Measurements from ENCODE around the gene NUDT9.
"Not testable (repeated sequence)": the region's sequence is repeated elsewhere in the genome, so short reads cannot be mapped to it uniquely, and the experiment has no call there.

Gene NUDT9

GRCh38 chr4:87422104-87423052, at the start of gene NUDT9:
NUDT9 (plus strand) TSS chr4:87422573; CDS start chr4:87422906, 333 bp downstream.
- Mint-ChIP-seq H3K27ac (ENCODE audit: low read depth) (peak within 1 kb of the TSS; percentile 98), H3K4me1 (peaks cover 26% of the 10 kb centered on the region), H3K27me3 (no peaks in the 10 kb centered on the region), H3K4me3 (peak within 1 kb of the TSS; percentile 97), H3K9me3 (no peaks in the 10 kb centered on the region), H3K36me3 (ENCODE audit: insufficient read depth) (peaks cover 13% of the 10 kb centered on the region)
- DNase-seq (ENCODE audit: low spot score in 2 of 2) (peak; percentile 80 to 83), ATAC-seq (replicated peaks; ENCODE audit: extremely low read depth, poor library complexity, severe bottlenecking) (peak; percentile 89)

DNA sequence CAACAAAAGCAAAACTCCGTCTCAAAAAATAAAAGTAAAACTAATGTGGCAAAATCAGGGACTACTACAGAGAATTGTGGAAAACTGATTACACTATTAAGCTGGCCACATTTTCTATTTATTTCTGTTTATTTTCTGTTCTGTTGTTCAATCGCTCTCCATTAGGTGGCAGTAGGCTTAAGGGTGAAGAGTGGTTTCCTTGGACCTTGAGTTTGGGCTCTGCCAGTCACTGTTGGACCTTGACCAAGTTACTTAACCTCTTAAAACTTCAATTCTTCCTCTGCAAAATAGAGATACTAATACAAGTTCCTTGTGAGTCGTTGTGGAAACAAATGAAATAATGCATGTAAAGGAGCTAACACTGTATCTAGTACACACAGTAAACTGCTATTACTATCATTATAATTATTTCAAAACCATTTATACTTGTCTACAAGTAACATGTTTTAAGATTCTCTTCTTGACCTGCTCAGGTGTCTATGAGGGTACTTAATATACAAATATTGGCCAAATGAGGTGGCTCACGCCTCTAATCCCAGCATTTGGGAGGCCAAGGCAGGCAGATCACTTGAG, 46.6 kb upstream of the NUDT9 start:
- ATAC-seq (replicated peaks; ENCODE audit: extremely low read depth, poor library complexity, severe bottlenecking) (no peak), DNase-seq (ENCODE audit: low spot score in 2 of 2) (no peak)
- H3K27me3 Mint-ChIP-seq, result no peaks in the 10 kb centered on the region
- no peaks in the 10 kb centered on the region for H3K4me1 Mint-ChIP-seq
- H3K9me3 Mint-ChIP-seq, result no peaks in the 10 kb centered on the region
- H3K27ac Mint-ChIP-seq (ENCODE audit: low read depth), result no peak overlapping the region
- H3K36me3 Mint-ChIP-seq (ENCODE audit: insufficient read depth), result peaks cover 35% of the 10 kb centered on the region
- no peak overlapping the region for H3K4me3 Mint-ChIP-seq

DNA sequence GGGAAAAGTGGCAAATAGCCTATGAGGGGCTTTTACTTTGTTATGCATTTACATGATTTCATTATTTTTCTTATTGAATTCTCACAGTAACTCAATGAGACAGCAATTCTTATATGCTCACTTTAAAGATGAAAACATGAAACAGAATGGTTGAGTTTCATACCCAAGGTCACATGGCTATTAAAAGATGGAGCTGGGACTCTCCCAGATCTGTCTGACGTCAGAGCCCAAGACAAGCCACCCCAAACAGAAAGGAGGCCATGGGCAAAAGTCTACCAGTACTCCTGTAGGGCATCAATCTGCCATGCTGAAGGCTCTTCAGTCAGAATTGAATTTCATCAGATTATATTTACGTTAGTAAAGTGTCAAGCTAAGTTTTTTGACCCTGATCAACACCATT, 44.6 kb upstream of the NUDT9 start:
- ATAC-seq (replicated peaks; ENCODE audit: extremely low read depth, poor library complexity, severe bottlenecking) (no peak), DNase-seq (ENCODE audit: low spot score in 2 of 2) (no peak)
- no peaks in the 10 kb centered on the region for H3K9me3 Mint-ChIP-seq
- peaks cover 2% of the 10 kb centered on the region for H3K4me1 Mint-ChIP-seq
- H3K27me3 Mint-ChIP-seq, result no peaks in the 10 kb centered on the region
- H3K36me3 Mint-ChIP-seq (ENCODE audit: insufficient read depth), result peaks cover 32% of the 10 kb centered on the region
- peak overlapping the region; percentile 38 for H3K27ac Mint-ChIP-seq (ENCODE audit: low read depth)
- H3K4me3 Mint-ChIP-seq, result no peak overlapping the region

DNA sequence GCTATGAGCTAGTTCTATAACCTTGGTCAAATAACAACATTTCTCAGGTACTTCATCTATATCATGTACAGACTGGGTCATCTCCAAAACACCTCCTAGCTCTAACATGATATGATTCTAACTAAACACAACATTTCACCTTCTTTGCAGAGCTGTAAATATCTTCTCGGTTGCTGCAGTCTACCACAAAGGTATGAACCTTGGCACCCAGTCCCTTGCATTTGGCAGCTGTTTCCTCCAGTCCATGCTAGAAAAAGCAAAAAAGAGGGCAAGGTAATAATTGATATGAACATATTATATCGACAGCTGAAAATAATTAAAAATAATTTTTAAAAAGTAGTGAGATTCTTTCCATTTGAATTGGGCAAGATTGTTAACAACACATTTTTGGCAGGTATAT, 40.3 kb upstream of the NUDT9 start:
- ATAC-seq (replicated peaks; ENCODE audit: extremely low read depth, poor library complexity, severe bottlenecking), result no peak
- H3K4me3 Mint-ChIP-seq, result no peak overlapping the region
- peaks cover 36% of the 10 kb centered on the region for H3K4me1 Mint-ChIP-seq
- peaks cover 21% of the 10 kb centered on the region for H3K36me3 Mint-ChIP-seq (ENCODE audit: insufficient read depth)
- no peak for DNase-seq (ENCODE audit: low spot score in 2 of 2)
- H3K9me3 Mint-ChIP-seq, result no peaks in the 10 kb centered on the region
- H3K27me3 Mint-ChIP-seq, result no peaks in the 10 kb centered on the region
- H3K27ac Mint-ChIP-seq (ENCODE audit: low read depth), result no peak overlapping the region

DNA sequence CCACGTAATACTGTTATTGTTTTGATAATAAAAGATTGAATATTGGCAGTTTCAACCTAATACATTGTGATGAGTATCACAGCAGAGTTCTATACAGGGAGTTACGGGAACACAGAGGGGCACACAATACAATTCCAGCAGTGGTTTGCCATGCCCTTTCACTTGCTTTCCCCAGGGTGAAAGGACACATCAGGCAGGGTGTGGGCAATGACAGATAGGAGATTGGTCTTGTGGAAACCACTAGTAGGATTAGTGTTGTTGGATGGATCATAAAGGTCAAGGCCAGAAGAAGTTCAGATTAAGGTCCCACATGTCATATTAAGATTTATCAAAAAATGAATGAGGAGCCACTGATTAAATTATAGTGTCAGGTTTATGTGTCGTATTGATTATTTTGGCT, 39.4 kb upstream of the NUDT9 start:
- no peak for DNase-seq (ENCODE audit: low spot score in 2 of 2)
- Mint-ChIP-seq H3K27ac (ENCODE audit: low read depth) (peak overlapping the region; percentile 2), H3K4me1 (peaks cover 44% of the 10 kb centered on the region), H3K9me3 (no peaks in the 10 kb centered on the region), H3K36me3 (ENCODE audit: insufficient read depth) (peaks cover 19% of the 10 kb centered on the region), H3K27me3 (no peaks in the 10 kb centered on the region), H3K4me3 (no peak overlapping the region)
- ATAC-seq (replicated peaks; ENCODE audit: extremely low read depth, poor library complexity, severe bottlenecking), result no peak

DNA sequence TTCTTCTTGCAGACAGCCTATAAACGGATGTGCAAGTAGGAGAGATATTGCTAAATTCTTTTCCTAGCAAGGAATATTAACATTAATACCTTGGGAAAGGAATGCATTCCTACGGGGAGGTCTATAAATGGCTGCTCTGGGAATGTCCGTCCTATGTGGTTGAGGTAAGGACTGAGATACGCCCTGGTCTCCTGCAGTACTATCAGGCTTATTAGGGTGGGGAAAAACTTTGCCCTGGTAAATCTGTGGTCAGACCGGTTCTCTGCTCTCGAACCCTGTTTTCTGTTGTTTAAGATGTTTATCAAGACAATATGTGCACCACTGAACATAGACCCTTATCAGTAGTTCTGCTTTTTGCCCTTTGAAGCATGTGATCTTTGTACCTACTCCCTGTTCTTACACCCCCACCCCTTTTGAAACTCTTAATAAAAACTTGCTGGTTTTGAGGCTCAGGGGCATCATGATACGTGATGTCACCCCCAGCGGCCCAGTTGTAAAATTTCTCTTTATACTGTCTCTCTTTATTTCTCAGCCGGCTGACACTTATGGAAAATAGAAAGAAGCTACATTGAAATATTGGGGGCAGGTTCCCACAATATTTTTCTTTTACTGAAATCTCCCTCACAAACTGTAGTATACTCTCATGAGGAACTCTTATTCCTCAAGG, 37.8 kb upstream of the NUDT9 start:
- not testable (repeated sequence) for DNase-seq (ENCODE audit: low spot score in 2 of 2); H3K27me3 Mint-ChIP-seq; H3K9me3 Mint-ChIP-seq; H3K4me3 Mint-ChIP-seq; ATAC-seq (replicated peaks; ENCODE audit: extremely low read depth, poor library complexity, severe bottlenecking)
- Mint-ChIP-seq H3K27ac (ENCODE audit: low read depth) (peak overlapping the region; percentile 20), H3K4me1 (peaks cover 58% of the 10 kb centered on the region), H3K36me3 (ENCODE audit: insufficient read depth) (peaks cover 16% of the 10 kb centered on the region)

DNA sequence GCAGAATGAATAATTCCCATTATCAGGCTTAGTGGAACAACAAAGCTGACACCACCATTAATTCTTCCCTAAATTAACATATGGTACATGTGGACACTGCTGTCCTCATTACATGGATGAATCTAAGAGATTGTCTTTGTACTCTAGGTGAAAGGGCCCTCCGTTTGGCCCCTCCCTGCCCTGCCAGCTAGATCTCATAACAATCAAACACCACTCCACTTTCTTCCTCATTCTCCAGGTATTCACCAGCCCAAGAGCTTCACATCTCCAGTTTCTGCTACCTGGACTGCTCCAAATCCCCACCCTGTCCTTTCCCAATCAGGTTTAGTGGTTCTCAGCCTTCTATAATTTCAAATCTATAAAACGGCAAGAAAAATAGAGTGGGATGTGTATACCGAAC, 35.1 kb upstream of the NUDT9 start:
- no peaks in the 10 kb centered on the region for H3K27me3 Mint-ChIP-seq
- peaks cover 62% of the 10 kb centered on the region for H3K4me1 Mint-ChIP-seq
- peak overlapping the region; percentile 92 for H3K4me3 Mint-ChIP-seq
- H3K9me3 Mint-ChIP-seq, result no peaks in the 10 kb centered on the region
- DNase-seq (ENCODE audit: low spot score in 2 of 2) (no peak), ATAC-seq (replicated peaks; ENCODE audit: extremely low read depth, poor library complexity, severe bottlenecking) (no peak)
- H3K36me3 Mint-ChIP-seq (ENCODE audit: insufficient read depth), result peaks cover 1% of the 10 kb centered on the region
- H3K27ac Mint-ChIP-seq (ENCODE audit: low read depth), result no peak overlapping the region

- Mint-ChIP-seq H3K36me3 (ENCODE audit: insufficient read depth) (peaks cover 1% of the 10 kb centered on the region), H3K27me3 (no peaks in the 10 kb centered on the region), H3K4me1 (peaks cover 49% of the 10 kb centered on the region), H3K4me3 (peak overlapping the region; percentile 92), H3K9me3 (no peaks in the 10 kb centered on the region), H3K27ac (ENCODE audit: low read depth) (peak overlapping the region; percentile 26)
- ATAC-seq (replicated peaks; ENCODE audit: extremely low read depth, poor library complexity, severe bottlenecking) (no peak), DNase-seq (ENCODE audit: low spot score in 2 of 2) (no peak)
These were observed 33.5 kb upstream of the NUDT9 start for GRCh38 chr4:87388901-87389300.

DNA sequence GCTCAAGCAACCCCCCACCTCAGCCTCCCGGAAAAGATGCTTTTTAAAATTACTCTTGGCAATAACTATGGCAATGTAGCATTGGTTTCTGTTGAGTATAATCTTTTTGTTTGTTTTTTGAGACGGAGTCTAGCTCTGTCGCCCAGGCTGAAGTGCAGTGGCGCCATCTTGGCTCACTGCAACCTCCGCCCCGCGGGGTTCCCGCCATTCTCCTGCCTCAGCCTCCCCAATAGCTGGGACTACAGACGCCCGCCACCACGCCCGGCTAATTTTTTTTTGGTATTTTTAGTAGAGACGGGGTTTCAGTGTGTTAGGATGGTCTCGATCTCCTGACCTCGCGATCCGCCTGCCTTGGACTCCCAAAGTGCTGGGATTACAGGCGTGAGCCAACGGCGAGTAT, 32.3 kb upstream of the NUDT9 start:
- Mint-ChIP-seq H3K4me3 (peak overlapping the region; percentile 92), H3K4me1 (peaks cover 43% of the 10 kb centered on the region), H3K27ac (ENCODE audit: low read depth) (peak overlapping the region; percentile 95)
- not testable (repeated sequence) for H3K27me3 Mint-ChIP-seq; H3K36me3 Mint-ChIP-seq (ENCODE audit: insufficient read depth); DNase-seq (ENCODE audit: low spot score in 2 of 2); H3K9me3 Mint-ChIP-seq; ATAC-seq (replicated peaks; ENCODE audit: extremely low read depth, poor library complexity, severe bottlenecking)

GRCh38 chr4:87390551-87390890, 31.9 kb upstream of the NUDT9 start:
- Mint-ChIP-seq H3K4me1 (peaks cover 38% of the 10 kb centered on the region), H3K9me3 (no peaks in the 10 kb centered on the region), H3K36me3 (ENCODE audit: insufficient read depth) (peaks cover 4% of the 10 kb centered on the region), H3K4me3 (peak overlapping the region; percentile 92), H3K27me3 (no peaks in the 10 kb centered on the region), H3K27ac (ENCODE audit: low read depth) (peak overlapping the region; percentile 95)
- DNase-seq (ENCODE audit: low spot score in 2 of 2) (no peak), ATAC-seq (replicated peaks; ENCODE audit: extremely low read depth, poor library complexity, severe bottlenecking) (peak; percentile 12)

GRCh38 chr4:87390891-87391575, 31.3 kb upstream of the NUDT9 start, which contains the start of gene HSD17B11:
HSD17B11 (minus strand) TSS chr4:87391188; CDS start chr4:87391070, 118 bp downstream.
- Mint-ChIP-seq H3K4me1 (peaks cover 37% of the 10 kb centered on the region), H3K36me3 (ENCODE audit: insufficient read depth) (peaks cover 4% of the 10 kb centered on the region), H3K27ac (ENCODE audit: low read depth) (peak within 1 kb of the TSS; percentile 95), H3K27me3 (no peaks in the 10 kb centered on the region), H3K4me3 (peak within 1 kb of the TSS; percentile 92), H3K9me3 (no peaks in the 10 kb centered on the region)
- DNase-seq (ENCODE audit: low spot score in 2 of 2) (peak; percentile 53 to 67), ATAC-seq (replicated peaks; ENCODE audit: extremely low read depth, poor library complexity, severe bottlenecking) (peak; percentile 98)

- ATAC-seq (replicated peaks; ENCODE audit: extremely low read depth, poor library complexity, severe bottlenecking), result peak; percentile 13
- Mint-ChIP-seq H3K4me1 (peaks cover 31% of the 10 kb centered on the region), H3K9me3 (no peaks in the 10 kb centered on the region), H3K4me3 (peak overlapping the region; percentile 92), H3K27ac (ENCODE audit: low read depth) (peak overlapping the region; percentile 95), H3K36me3 (ENCODE audit: insufficient read depth) (peaks cover 4% of the 10 kb centered on the region), H3K27me3 (no peaks in the 10 kb centered on the region)
- no peak for DNase-seq (ENCODE audit: low spot score in 2 of 2)
These were observed 30.8 kb upstream of the NUDT9 start for GRCh38 chr4:87391576-87392054.

Measured in central memory CD8-positive, alpha-beta T cell (primary cell).